GM19193 (cell line): ENCODE measurements around the gene CYTH4.

Experiments used
- POLR2A ChIP-seq: IDR thresholded peaks from 4 replicates; pipeline ENCODE4 v1.6.1; 2011; ENCODE audit not compliant: insufficient read depth, insufficient read length; ENCODE audit errors: extremely low read depth

CYTH4 gene

DNA sequence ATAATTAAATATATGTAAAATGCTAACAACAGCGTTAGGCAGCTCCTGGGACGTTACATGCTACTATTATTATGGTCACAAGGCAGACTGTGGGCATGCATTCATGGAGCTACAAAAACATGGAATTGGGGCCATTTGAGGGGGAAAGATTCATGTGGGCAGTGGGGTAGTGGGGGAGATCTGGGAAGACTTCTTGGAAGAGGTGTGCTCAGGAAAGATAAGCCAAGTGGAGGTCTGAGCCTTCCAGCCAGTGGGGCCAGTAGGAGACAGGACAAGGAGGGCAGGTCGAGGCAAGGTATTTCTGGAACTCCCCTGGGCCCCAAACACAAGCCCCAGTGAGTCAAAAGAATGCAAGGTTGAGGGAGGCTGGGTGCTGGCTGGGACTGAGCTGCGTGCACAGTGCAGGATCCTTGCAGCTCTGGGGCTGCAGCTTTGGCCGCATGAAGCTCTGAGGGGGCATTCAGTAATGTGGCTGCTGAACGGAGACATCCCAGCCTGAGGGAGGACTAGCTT, 35.4 kb downstream of the CYTH4 start:
- no peak for TF ChIP-seq POLR2A

DNA sequence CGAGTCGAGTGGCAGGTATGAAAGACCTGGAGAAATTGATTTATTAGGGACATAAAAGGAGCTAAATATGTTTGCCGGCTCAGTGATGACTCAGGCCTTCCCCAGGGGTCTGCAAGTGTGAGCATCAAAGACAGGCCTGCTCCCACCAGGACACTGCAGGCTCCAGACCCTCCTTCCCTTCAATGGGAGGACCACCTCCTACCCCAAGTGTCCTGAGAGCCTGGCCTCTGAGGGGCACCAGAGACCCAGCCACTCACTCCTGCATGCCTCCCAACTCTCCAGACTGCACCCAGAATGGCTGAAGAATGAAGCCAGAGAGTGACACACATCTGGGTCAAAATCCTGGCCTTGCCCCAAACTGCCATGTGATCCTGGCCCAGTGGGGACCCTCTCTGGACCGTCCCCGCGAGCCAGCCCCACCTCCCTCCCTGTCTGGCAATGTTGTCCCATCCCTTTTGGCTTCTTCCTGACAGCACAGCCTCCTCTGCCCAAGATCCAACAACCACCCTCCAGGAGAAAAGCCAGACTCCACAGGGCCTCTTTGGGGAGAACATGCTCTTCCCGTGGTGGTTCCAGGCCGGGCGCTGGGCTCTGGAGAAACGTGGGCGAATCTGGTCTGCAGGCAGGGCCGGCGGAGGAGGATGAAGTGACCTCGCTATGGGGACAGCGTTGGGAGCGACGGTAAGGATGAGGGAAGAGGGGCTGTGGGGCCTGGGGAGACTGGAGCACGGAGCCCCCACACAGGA, 36.2 kb downstream of the CYTH4 start:
- no peak for TF ChIP-seq POLR2A

DNA sequence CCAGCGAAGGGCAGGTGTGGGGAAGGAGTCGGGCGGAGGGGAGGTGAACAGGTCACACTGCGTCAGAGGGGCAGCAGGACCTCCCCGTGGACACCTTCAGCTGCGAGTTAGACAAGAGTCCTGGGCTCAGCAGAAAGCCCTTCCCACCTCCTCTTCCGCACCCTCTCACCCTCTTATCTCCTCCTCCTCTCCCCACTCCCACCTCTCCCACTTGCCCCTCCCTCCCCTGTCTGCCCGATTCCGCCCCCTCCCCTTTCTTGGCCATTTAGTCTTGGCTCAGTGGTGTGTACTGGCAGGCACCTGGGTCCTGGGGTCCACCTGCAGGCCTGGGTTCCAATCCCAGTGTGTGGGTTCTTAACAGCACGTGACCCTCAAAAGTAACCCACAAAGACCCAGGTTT, 37.2 kb downstream of the CYTH4 start:
- TF ChIP-seq POLR2A: no peak

DNA sequence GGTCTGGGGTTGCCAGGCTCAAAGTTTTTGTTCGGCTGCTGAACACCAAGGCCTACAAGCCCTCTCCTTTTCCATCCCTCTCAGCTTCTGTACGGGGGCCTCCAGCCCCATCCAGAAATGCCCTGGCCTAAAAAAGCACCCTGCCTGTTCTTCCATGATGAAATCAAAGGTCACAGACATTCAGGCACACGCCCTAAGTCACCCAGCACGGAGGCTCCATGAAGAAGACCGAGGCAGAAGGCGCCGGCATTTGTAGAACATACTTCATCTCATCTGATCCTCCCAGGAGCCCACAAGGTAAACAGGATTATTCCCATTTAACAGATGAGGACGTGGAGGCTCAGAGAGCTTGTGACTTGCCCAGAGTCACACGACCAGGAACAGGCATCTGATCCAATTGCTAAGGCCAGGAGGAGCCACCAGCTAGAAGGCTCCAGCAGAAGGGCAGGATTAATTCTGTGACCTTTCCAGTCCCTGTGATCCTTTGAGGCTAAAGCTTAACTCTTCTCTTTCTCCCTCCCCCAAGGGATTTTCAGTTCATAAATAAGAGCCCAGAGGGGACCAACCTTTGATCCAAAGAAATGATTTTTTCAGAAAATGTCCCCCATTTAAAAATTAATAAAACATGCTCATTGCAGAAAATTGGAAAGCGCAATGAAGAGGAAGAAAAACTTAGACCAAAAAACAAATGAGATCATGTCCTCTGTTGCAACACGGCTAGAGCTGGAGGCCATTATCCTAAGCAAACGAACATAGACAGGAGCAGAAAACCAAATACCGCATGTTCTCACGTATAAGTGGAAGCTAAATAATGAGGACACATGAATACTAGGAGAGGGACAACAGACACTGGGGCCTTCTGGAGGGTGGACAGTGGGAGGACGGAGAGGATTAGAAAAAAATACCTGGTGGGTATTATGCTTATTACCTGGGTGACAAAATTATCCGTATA, 38.7 kb downstream of the CYTH4 start:
- TF ChIP-seq POLR2A: no peak

DNA sequence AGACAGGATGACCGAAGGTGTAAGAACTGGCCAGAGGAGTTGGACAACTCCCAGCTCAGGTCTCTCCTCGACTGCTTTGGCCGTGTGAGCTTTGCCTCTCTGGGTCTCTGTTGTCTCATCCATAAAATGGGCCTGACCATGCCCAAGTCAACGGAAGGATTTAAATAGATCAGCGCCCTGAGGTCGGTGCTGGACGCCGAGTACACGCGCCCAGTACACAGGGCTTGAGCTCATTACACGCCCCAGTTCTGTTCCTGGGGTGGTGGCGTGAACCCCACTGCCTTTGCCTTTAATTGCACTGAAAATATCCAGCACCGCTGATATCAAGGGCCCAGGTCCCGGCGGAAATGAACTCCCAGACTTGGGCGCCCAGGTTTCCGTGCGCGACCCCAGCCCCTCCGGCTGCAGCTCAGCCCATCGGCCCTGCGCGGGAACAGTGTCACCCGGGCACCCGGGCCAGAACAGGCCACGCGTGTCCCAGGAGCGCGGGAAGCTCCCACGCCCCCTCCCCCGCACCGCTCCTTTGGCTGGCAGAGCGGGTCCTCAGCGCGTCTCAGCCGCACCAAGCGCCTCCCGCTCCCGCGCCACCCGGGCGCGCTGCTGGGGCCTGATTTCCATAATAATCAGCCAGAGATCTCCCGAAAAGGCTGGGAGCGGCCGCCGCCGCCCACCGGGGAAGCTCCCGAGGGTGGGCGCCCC, 42.2 kb downstream of the CYTH4 start:
- TF ChIP-seq POLR2A: no peak

DNA sequence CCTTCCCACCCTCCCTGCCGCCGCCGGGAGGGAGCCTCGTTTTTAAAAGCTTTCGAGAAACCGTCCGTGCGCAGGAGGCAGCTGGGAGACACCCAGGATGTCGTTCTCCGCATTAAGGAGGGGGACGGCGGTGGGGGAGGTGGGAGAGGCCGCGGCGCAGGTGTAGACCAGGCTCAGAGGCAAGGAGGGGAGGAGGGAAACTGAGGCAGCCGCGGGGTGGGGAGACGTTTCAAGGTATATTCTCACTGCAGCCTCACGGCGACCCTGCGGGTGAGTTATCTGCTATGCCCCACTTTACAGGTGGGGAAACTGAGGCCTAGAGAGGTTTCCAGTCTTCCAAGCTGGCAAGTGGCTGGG, 42.7 kb downstream of the CYTH4 start:
- no peak for TF ChIP-seq POLR2A

DNA sequence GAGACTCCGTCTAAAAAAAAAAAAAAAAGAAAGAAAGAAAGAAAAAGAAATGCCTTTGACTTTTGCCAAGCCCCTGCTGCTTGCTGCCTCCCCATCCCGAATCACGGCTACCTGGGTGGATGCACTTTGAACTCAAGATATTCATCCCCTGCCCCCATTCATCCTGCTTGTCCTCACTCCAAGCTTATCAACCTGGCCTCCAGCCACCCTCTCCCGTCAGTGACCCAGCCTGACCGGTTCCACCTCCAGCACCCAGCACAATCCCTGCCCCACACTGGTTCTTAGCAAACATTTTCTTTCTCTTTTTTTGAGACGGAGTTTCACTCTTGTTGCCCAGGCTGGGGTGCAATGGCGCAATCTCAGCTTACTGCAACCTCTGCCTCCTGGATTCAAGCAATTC, 44.4 kb downstream of the CYTH4 start:
- no peak for TF ChIP-seq POLR2A

DNA sequence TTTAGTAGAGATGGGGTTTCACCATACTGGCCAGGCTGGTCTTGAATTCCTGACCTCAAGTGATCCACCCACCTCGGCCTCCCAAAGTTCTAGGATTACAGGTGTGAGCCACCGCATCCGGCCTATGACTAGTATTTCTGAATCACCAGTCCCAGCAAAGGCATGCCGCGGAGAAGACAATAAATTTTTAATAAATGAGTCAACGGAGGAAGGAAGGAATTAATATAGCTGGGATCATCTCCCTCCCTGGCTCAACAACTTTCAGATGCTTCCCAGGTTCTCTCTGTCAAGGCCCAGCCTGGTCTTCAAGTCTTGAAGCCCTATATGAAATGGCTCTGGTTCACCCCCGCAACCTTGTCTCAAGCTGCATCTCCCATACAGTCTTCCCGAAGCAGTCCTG, 45.7 kb downstream of the CYTH4 start:
- TF ChIP-seq POLR2A: no peak

DNA sequence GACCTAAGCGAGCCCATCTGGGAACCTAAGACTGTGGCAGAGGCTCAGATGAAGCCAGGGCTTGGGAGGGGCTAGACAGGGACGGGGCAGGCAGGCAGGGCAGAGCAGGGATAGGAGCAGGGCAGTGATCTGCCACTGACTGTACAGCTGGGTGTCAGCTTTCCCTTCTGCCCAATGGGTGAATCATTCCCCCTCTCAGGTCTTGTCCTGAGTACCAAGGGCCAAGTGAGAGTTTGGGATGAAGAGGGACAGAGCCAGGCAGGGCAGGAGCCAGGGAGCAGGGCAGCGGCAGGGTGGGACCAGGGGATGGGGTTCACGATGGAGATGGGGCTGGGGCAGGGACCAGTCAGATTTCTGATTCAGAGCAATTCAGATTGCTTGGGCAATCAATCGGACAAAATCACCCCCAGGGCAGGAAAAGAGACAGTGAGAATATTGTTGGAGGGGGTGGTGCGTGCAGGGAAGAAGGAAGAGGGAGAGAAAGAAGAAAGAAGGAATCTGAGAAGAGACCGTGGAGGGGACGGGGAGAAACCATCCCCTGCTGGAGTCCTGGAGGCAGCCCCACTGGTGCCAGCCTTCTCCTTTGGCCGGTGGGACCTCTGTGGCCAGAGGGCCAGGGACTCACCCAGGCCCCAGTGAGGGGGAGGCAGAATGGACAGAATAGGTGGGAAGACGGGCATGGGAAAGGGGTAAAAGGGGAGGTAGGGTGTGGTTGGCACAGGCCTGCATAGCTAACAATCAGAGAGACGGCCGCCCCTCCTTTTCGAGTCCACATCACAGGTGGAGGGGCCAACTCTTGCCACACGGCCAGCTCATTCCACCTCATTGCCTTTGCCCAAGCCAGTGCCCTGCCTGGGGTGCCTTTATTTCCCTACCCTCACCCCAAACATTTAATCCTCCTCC, 47.2 kb downstream of the CYTH4 start:
- no peak for TF ChIP-seq POLR2A

DNA sequence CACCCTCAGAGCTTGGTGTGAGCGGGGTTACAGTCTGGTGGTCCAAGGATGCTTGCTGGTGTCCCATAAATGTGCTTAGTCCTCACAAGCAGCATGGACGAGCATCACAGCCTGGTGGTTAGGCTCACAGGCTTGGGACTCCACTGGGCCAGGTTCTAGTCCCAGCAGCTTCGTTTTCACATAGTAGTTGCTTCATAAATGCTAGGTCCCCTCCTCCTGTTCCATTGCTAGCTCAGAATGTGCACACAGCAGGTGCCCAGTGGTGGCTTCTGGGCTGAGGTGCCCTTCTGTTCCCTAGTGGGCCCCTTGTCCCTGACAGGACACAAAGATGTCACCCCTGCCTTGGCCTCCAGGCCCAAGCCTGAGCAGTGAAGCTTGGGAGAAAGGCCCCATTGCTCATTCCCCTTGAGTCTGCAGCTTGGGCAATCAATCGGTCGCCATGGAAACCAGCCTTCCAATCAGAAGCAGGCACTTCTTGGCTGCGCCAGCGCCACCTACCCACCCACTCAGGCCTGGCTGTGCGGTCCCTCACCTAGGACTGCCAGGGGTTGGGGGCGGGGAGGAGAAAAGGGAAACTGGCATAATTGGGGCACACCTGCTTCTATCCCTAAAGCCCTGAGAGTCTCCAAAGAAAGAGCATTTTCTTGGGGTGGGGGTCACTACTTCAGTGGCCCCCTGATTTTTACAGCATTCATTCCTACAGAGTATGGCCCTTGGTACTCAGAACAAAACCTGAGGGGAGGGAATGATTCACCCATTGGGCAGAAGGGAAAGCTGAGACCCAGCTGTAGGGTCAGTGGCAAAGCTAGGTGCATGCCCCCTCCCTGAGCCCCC, 48.1 kb downstream of the CYTH4 start:
- TF ChIP-seq POLR2A: no peak

DNA sequence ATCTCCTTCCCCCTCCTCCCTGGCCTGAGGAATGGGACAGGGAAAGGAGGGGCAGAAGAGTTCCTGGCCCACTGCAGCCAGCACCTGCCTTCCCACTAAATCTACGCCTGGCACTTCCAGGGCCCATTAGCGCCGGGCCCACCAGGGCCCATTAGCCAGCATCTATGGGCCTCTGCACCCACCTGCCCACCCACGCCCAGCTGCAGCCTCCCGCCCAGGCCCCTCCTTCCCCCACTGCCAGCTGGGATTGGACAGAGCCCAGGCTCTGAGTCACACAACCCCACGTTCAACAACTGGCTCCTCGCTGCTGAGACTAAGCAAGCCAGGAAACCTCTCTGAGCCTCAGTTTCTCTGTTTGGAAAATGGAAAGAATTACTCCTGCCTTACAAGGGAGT, 48.7 kb downstream of the CYTH4 start:
- TF ChIP-seq POLR2A: no peak

DNA sequence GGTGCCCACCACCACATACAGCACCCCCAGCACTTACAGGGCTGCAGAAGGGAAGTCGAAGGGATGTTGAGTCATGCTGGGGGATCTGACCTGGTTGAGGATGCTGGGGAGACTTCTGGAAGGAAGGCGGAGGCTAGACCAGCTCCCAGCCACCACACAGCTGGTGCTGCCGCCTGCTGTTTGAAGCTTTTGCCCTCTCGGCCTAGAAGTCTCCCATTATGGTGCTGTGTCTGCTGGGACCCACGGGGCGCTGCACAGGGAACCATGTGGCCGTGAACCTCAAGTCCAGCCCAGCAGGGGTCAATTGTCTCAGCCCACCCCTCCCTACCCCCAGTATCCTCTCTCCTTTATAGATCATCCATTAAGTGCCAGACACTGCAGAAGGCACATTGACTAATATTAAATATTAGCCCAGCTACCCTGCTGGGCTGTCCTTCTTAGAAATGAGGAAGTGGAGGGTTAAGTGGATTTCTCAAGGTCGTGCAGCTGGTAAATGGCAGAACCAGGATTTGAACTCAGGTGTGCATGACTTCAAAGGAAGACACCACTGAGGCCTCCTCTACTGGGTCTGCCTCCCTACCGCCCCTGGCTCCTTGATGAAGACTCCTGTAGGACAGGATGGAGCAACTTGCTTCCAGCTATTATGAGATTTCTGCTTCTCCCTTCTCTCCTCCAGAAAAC, 49.7 kb downstream of the CYTH4 start:
- no peak for TF ChIP-seq POLR2A
